K562 (cell line): ENCODE data around the gene TUBA8. TPM values are rescaled to one million over a fixed set of nuclear protein-coding genes. Genes with fewer than 3 reads are reported as not detected.
"Not testable (repeated sequence)": the region's sequence is repeated elsewhere in the genome, so short reads cannot be mapped to it uniquely, and the experiment has no call there.

Source experiments
- ATAC-seq: fragments of 200-7000 bp; cut with Tn5 transposase; 3 replicates; pipeline ENCODE4 v1.9.1; 2020; ENCODE audit warnings: moderate library complexity
- BruUV-seq: library from RNA; stranded (reverse); fragments of 400-500 nt; replicated peaks from 2 replicates; lab custom pipeline; 2021; lab: Mats Ljungman, UMichigan
- CTCF ChIA-PET: fragments of 300-600 bp; formaldehyde crosslinking; extraction: SDS; loops from one replicate; lab custom pipeline; 2021; ENCODE audit warnings: low intra/inter-chr PET ratio; lab: Yijun Ruan, JAX
- POLR2A ChIA-PET: fragments of 300-600, 350-650 bp; sonication (Branson Sonifier 250); formaldehyde crosslinking; extraction: SDS; loops from one replicate; lab custom pipeline; 2021; ENCODE audit warnings: antibody characterized with exemption, inconsistent platforms; lab: Yijun Ruan, JAX
- DNase-seq, 4 experiments: peaks; one replicate each; pipeline versions ENCODE4 v3.0.0 to v3.0.0-alpha.2; 2011 to 2018; ENCODE audit warnings: low spot score in 3 of 4, mixed read lengths in 3 of 4; ENCODE audit errors: extremely low read depth in 1 of 4
- FAIRE-seq: peaks from 2 replicates; lab custom pipeline; 2011; peaks lifted over from hg19 to GRCh38; lab: Jason Lieb, UNC
- H2AFZ ChIP-seq: 2 replicates; pipeline ENCODE4 v1.6.0; 2011; ENCODE audit warnings: low read depth, low read length, control low read depth, inconsistent platforms
- H3K27ac ChIP-seq: fragments of 200-600 bp; 3 replicates; pipeline ENCODE4 v1.8.0; 2011; ENCODE audit warnings: low read depth, mild to moderate bottlenecking, control low read depth, inconsistent platforms, low read length, moderate library complexity, mixed read lengths; ENCODE audit errors: extremely low read depth
- H3K27me3 ChIP-seq, 2 experiments: fragments of 300-600 bp in 1 of 2; 2 replicates in 1 of 2; 3 replicates in 1 of 2; pipeline versions ENCODE4 v1.6.0 to v1.8.0; 2011; ENCODE audit warnings: inconsistent platforms in 2 of 2, low read length in 2 of 2, mild to moderate bottlenecking in 1 of 2, mixed read lengths in 1 of 2, moderate library complexity in 1 of 2; ENCODE audit not compliant: control insufficient read depth in 2 of 2, insufficient read depth in 2 of 2
- H3K36me3 ChIP-seq: fragments of 300-600 bp; 3 replicates; pipeline ENCODE4 v1.8.0; 2011; ENCODE audit warnings: mild to moderate bottlenecking, low read length, inconsistent platforms; ENCODE audit not compliant: control insufficient read depth, insufficient read depth
- H3K4me1 ChIP-seq, 2 experiments: fragments of 200-600 bp in 1 of 2; replicated peaks in 1 of 2; 2 replicates in 1 of 2; 3 replicates in 1 of 2; pipeline versions ENCODE4 v1.5.1 to v1.8.0; 2011; ENCODE audit warnings: inconsistent platforms in 2 of 2, low read length in 2 of 2, mild to moderate bottlenecking in 1 of 2, mixed read lengths in 1 of 2, moderate library complexity in 1 of 2; ENCODE audit not compliant: control insufficient read depth in 2 of 2, insufficient read depth in 2 of 2
- H3K4me2 ChIP-seq: 2 replicates; pipeline ENCODE4 v1.6.1; 2011; ENCODE audit warnings: low read length, control low read depth, inconsistent platforms, mixed read lengths; ENCODE audit not compliant: insufficient read depth
- H3K4me3 ChIP-seq: fragments of 200-600 bp; sonication (generic), shearing (Covaris generic); 2 replicates; pipeline ENCODE4 v1.5.1; 2016; ENCODE audit warnings: control low read depth, inconsistent platforms
- H3K79me2 ChIP-seq: fragments of 200-600 bp; 3 replicates; pipeline ENCODE4 v1.8.0; 2011; ENCODE audit warnings: low read length, inconsistent platforms; ENCODE audit not compliant: control insufficient read depth, insufficient read depth
- H3K9ac ChIP-seq, 2 experiments: 2 replicates each; pipeline versions ENCODE4 v1.6.0 to v1.6.1; 2011; ENCODE audit warnings: low read depth in 2 of 2, low read length in 2 of 2, control low read depth in 1 of 2, inconsistent platforms in 1 of 2, mild to moderate bottlenecking in 1 of 2, mixed read lengths in 1 of 2; ENCODE audit not compliant: insufficient read depth in 1 of 2
- H3K9me1 ChIP-seq: one replicate; pipeline ENCODE4 v1.6.0; 2011; ENCODE audit warnings: inconsistent platforms, mild to moderate bottlenecking, low read length, moderate library complexity; ENCODE audit not compliant: control insufficient read depth, insufficient read depth
- H3K9me3 ChIP-seq: replicated peaks from 2 replicates; pipeline ENCODE4 v1.5.1; 2011; ENCODE audit warnings: low read depth, low read length, inconsistent platforms; ENCODE audit not compliant: control insufficient read depth, insufficient read depth
- H4K20me1 ChIP-seq: replicated peaks from 2 replicates; pipeline ENCODE4 v1.6.1; 2011; ENCODE audit warnings: low read length, inconsistent platforms, mixed read lengths; ENCODE audit not compliant: control insufficient read depth, insufficient read depth
- BRCA1 ChIP-seq, 2 experiments: fragments of 450-650 bp in 1 of 2; sonication (generic) in 1 of 2; formaldehyde crosslinking in 1 of 2; IDR thresholded peaks; 2 replicates each; pipeline versions ENCODE4 v1.5.0 to v1.6.1; 2017 to 2020; ENCODE audit warnings: mild to moderate bottlenecking in 1 of 2, missing genetic modification reagents in 1 of 2
- HNRNPK ChIP-seq: fragments of 200-400 bp; formaldehyde crosslinking; IDR thresholded peaks from one replicate; pipeline ENCODE4 v1.6.1; 2018; ENCODE audit warnings: mild to moderate bottlenecking, low read depth, low read length; ENCODE audit not compliant: poor library complexity, severe bottlenecking
- ILF3 ChIP-seq: fragments of 450-650 bp; IDR thresholded peaks from 2 replicates; pipeline ENCODE4 v1.6.1; 2018; ENCODE audit warnings: antibody characterized with exemption, mild to moderate bottlenecking, moderate library complexity, borderline replicate concordance
- KDM2B ChIP-seq: fragments of 250-450 bp; sonication (Bioruptor Pico); IDR thresholded peaks from 2 replicates; pipeline ENCODE4 v1.8.0; 2021; ENCODE audit warnings: mild to moderate bottlenecking, moderate library complexity
- PHB ChIP-seq: fragments of 250-450 bp; sonication (Bioruptor Pico); IDR thresholded peaks from 2 replicates; pipeline ENCODE4 v1.5.0; 2021
- SAP30 ChIP-seq: fragments of 200-600 bp; sonication (generic); IDR thresholded peaks from 2 replicates; pipeline ENCODE4 v1.6.1; 2012; ENCODE audit warnings: borderline replicate concordance, low read depth, mild to moderate bottlenecking, moderate library complexity, low read length, control low read depth, inconsistent platforms; ENCODE audit not compliant: insufficient read depth, poor library complexity, severe bottlenecking
- TBL1XR1 ChIP-seq, 2 experiments: IDR thresholded peaks; 2 replicates each; pipeline ENCODE4 v1.6.1; 2012; ENCODE audit warnings: improper control_type of control experiment in 2 of 2, low read length in 2 of 2, mild to moderate bottlenecking in 1 of 2
- ZKSCAN8 ChIP-seq: fragments of 200-800 bp; sonication (Bioruptor generic); IDR thresholded peaks from 2 replicates; pipeline ENCODE4 v1.6.1; 2016; ENCODE audit warnings: missing genetic modification characterization, missing compliant biosample characterization
- whole genome bisulfite sequencing: fragments of 100-300 bp; shearing (Covaris generic); methylation state at CpG from one replicate; pipeline ENCODE4 v1.1.6; 2016; ENCODE audit warnings: low coverage, mixed read lengths; ENCODE audit not compliant: insufficient coverage; ENCODE audit errors: missing lambda C conversion rate; 5-methylcytosine and 5-hydroxymethylcytosine counted together
- in situ Hi-C: fragments of 300-500 bp; cut with MboI; formaldehyde crosslinking; loops from 4 replicates; pipeline ENCODE4 v1.15.0; 2018; ENCODE audit warnings: inconsistent platforms, mixed read lengths
- intact Hi-C: fragments of 100-400 bp; cut with micrococcal nuclease; formaldehyde crosslinking; loops from 2 replicates; pipeline ENCODE4 v1.14.2; 2022
- polyA plus RNA-seq, 8 experiments: library from polyadenylated mRNA; depleted of rRNA in 4 of 8; stranded (reverse) in 5 of 8; unstranded in 3 of 8; fragments of >200 nt; fragmentation: Nextera tagmentation in 2 of 8; fragmentation: Illumina TruSeq in 1 of 8; extraction: Ambion mirVana in 2 of 8; extraction: Trizol in 1 of 8; gene quantifications; 2 replicates each; pipeline versions ENCODE4 v1.2.1 to v1.2.3, GENCODE V29; 2011 to 2014; ENCODE audit warnings: inconsistent platforms in 1 of 8, missing spikeins in 1 of 8
- total RNA-seq, 7 experiments: library from RNA; depleted of rRNA in 6 of 7; stranded (reverse); fragments of >200 nt in 6 of 7; fragmentation: Illumina TruSeq in 2 of 7; extraction: Trizol in 2 of 7; gene quantifications; 2 replicates each; pipeline versions ENCODE4 v1.2.1 to v1.2.3, GENCODE V29; 2011 to 2021; ENCODE audit warnings: low replicate concordance in 1 of 7
- TF ChIP-seq, protein P1 (sequence below): fragments of 250-450 bp; sonication (Bioruptor Pico); IDR thresholded peaks from 2 replicates; pipeline ENCODE4 v1.4.0; 2020; ENCODE audit warnings: mild to moderate bottlenecking, moderate library complexity, borderline replicate concordance

Gene TUBA8
- total and polyA plus RNA-seq, 9 of the 15 experiments (the other 6 are each of a cell fraction or from before 2014, with no cell fraction given): 0.07 to 1.1 (median 0.65) TPM

DNA sequence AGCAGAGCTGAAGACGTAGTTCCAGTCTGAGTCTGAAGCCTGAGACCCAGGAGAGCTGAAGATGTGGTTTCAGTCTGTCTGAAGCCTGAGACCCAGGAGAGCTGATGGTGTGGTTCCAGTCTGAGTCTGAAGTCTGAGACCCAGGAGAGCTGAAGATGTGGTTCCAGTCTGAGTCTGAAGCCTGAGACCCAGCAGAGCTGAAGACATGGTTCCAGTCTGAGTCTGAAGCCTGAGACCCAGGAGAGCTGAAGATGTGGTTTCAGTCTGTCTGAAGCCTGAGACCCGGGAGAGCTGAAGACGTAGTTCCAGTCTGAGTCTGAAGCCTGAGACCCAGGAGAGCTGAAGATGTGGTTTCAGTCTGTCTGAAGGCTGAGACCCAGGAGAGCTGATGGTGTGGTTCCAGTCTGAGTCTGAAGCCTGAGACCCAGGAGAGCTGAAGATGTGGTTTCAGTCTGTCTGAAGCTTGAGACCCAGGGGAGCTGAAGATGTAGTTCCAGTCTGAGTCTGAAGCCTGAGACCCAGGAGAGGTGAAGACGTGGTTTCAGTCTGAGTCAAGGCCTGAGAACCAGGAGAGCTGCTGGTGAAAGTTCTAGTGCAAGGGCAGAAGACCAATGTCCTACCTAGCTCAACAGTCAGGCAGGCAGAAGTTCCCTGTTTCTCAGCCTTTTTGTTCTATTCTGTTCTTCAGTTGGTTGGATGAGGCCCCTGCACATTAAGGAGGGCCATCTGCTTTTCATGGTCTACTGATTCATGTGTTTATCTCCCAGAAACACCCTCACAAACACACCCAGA is 3.9 kb upstream of the TUBA8 start:
- H3K27ac ChIP-seq, H3K79me2 ChIP-seq, H4K20me1 ChIP-seq, CTCF ChIA-PET, DNase-seq, H3K27me3 ChIP-seq, H3K4me2 ChIP-seq, FAIRE-seq, H3K4me3 ChIP-seq, ATAC-seq, H2AFZ ChIP-seq, in situ Hi-C loops, H3K9me3 ChIP-seq, H3K9me1 ChIP-seq, H3K36me3 ChIP-seq, BruUV-seq, H3K9ac ChIP-seq: not testable (repeated sequence)
- POLR2A ChIA-PET: interaction anchor here (0.9 to 1.6 kb wide), 5 partner anchors 10 to 20 kb away, joined by 3 to 6 read pairs (median 4); no protein-coding TSS in a partner anchor
- H3K4me1 ChIP-seq: peaks cover 0 to 11% of the 10 kb centered on the region in 2 experiments; a peak in 2 of 5 replicates
- WGBS: 41% methylated on average over 4 of the region's 4 CpGs
- intact Hi-C loops: loop anchor here (10.0 kb wide), 1 partner anchor 82 kb away; the partner anchor contains the start of gene MICAL3

DNA sequence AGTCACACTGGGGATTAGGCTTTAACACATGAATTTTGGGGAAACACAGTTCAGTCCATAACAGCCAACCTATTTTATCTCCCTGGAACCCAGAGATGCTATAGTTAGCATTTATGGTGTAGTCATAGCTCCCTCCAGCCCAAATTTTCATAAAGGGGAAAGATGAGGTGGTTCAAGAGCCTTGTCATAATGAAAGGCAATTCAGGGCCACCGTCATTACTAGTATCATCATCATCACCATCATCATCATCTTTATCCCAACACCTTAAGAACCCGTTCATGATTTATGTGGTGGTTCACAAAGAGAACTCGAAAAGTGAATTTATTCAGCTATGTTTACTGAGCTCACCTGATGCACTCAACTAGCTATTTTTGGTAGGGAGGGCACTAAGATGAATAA is 2.4 kb upstream of the TUBA8 start:
- no peak for DNase-seq
- Histone ChIP-seq H3K36me3 (no peaks in the 10 kb centered on the region), H3K9me1 (no peaks in the 10 kb centered on the region), H3K27ac (no peak overlapping the region), H3K27me3 (peaks cover 0 to 2% of the 10 kb centered on the region in 2 experiments; a peak in 1 of 5 replicates), H3K4me2 (no peak overlapping the region), H3K9ac (no peak overlapping the region), H3K4me3 (no peak overlapping the region), H2AFZ (no peak overlapping the region), H4K20me1 (no peaks in the 10 kb centered on the region), H3K4me1 (peaks cover 0 to 11% of the 10 kb centered on the region in 2 experiments; a peak in 2 of 5 replicates), H3K9me3 (no peaks in the 10 kb centered on the region), H3K79me2 (no peaks in the 10 kb centered on the region)
- ATAC-seq: no peak
- intact Hi-C loops (loop anchor here (10.0 kb wide), 1 partner anchor 83 kb away; the partner anchor contains the start of gene MICAL3), in situ Hi-C loops (no loop called here)
- CTCF ChIA-PET: no interaction called here
- POLR2A ChIA-PET: interaction anchor here (0.8 kb wide), 1 partner anchor 964 kb away, joined by 4 read pairs; no protein-coding TSS in a partner anchor
- 57% methylated on average over 3 of the region's 3 CpGs for WGBS
- BruUV-seq: no TSS peak
- no peak for FAIRE-seq
- TF ChIP-seq ILF3: no peak
- no peak for TF ChIP-seq HNRNPK
- TF ChIP-seq KDM2B: no peak
- no peak for TF ChIP-seq ZKSCAN8 (CRISPR knock-in tag)
- TF ChIP-seq BRCA1 (IDR thresholded peaks at IDR 0.05): no peak
- TF ChIP-seq BRCA1 (CRISPR knock-in tag; IDR thresholded peaks at IDR 0.05): no peak
- TF ChIP-seq, protein P1, sequence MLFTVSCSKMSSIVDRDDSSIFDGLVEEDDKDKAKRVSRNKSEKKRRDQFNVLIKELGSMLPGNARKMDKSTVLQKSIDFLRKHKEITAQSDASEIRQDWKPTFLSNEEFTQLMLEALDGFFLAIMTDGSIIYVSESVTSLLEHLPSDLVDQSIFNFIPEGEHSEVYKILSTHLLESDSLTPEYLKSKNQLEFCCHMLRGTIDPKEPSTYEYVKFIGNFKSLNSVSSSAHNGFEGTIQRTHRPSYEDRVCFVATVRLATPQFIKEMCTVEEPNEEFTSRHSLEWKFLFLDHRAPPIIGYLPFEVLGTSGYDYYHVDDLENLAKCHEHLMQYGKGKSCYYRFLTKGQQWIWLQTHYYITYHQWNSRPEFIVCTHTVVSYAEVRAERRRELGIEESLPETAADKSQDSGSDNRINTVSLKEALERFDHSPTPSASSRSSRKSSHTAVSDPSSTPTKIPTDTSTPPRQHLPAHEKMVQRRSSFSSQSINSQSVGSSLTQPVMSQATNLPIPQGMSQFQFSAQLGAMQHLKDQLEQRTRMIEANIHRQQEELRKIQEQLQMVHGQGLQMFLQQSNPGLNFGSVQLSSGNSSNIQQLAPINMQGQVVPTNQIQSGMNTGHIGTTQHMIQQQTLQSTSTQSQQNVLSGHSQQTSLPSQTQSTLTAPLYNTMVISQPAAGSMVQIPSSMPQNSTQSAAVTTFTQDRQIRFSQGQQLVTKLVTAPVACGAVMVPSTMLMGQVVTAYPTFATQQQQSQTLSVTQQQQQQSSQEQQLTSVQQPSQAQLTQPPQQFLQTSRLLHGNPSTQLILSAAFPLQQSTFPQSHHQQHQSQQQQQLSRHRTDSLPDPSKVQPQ (CRISPR knock-in tag): no peak
- no peak for TF ChIP-seq SAP30
- no peak for TF ChIP-seq TBL1XR1 (IDR thresholded peaks at IDR 0.05; ENCODE audit: low read length in 2 of 2)
- no peak for TF ChIP-seq PHB (CRISPR knock-in tag)
